ENCODE data around the gene MAN2B2. TPM values are rescaled to one million over a fixed set of nuclear protein-coding genes. Genes with fewer than 3 reads are reported as not detected.

MAN2B2 gene
- total RNA-seq, 4 donors from 2014 or later = 17.5 to 55.9 (median 27.6) TPM

GRCh38 chr4:6613676-6614651 lies 39.0 kb downstream of the MAN2B2 start:
- no peak for DNase-seq
- Histone ChIP-seq H3K36me3 (peaks cover 0 to 26% (median 4%) of the 10 kb centered on the region in 4 donors), H3K4me1 (no peaks in the 10 kb centered on the region), H3K9me3 (no peaks in the 10 kb centered on the region), H3K27ac (no peak overlapping the region), H3K27me3 (no peaks in the 10 kb centered on the region), H3K4me3 (no peak overlapping the region)
- TF ChIP-seq POLR2AphosphoS5 (IDR thresholded peaks at IDR 0.05) = no peak
- no peak for TF ChIP-seq CTCF (IDR thresholded peaks at IDR 0.05)
- no peak for TF ChIP-seq POLR2A (IDR thresholded peaks at IDR 0.05)
- no peak for TF ChIP-seq EP300 (IDR thresholded peaks at IDR 0.05; ENCODE audit: low read depth)
- WGBS, 2 donors (ENCODE audit: low coverage in 1 of 2) = 83 to 88% methylated on average over 5 to 17 of the region's 17 CpGs
- in situ Hi-C loops (cut with MboI; ENCODE audit: low pct_ligation_motif_present in 1 of 4, low pct_unique_long_range_greater_than_20kb in 1 of 4, low sequenced_read_pairs in 3 of 4) (no loop called here), intact Hi-C loops (cut with DNase I; ENCODE audit: low total_unique reads) (no loop called here)

GRCh38 chr4:6614701-6615230 lies 39.8 kb downstream of the MAN2B2 start:
- peaks cover 0 to 26% (median 4%) of the 10 kb centered on the region in 4 donors for H3K36me3 ChIP-seq
- in situ Hi-C loops (cut with MboI; ENCODE audit: low pct_ligation_motif_present in 1 of 4, low pct_unique_long_range_greater_than_20kb in 1 of 4, low sequenced_read_pairs in 3 of 4) = no loop called here
- H3K27ac ChIP-seq = no peak overlapping the region
- no peak for TF ChIP-seq POLR2AphosphoS5 (IDR thresholded peaks at IDR 0.05)
- H3K27me3 ChIP-seq = no peaks in the 10 kb centered on the region
- intact Hi-C loops (cut with DNase I; ENCODE audit: low total_unique reads) = no loop called here
- DNase-seq = no peak
- H3K4me1 ChIP-seq = no peaks in the 10 kb centered on the region
- H3K9me3 ChIP-seq = no peaks in the 10 kb centered on the region
- H3K4me3 ChIP-seq = no peak overlapping the region
- 79 to 86% methylated on average over 5 to 11 of the region's 11 CpGs for WGBS, 2 donors (ENCODE audit: low coverage in 1 of 2)

GRCh38 chr4:6616087-6616995 lies 41.4 kb downstream of the MAN2B2 start:
- Histone ChIP-seq H3K27me3 (no peaks in the 10 kb centered on the region), H3K4me3 (no peak overlapping the region), H3K36me3 (peaks cover 0 to 14% (median 4%) of the 10 kb centered on the region in 4 donors), H3K27ac (no peak overlapping the region), H3K4me1 (no peaks in the 10 kb centered on the region), H3K9me3 (no peaks in the 10 kb centered on the region)
- DNase-seq = no peak
- 98 to 100% methylated on average over 2 to 18 of the region's 18 CpGs for WGBS, 2 donors (ENCODE audit: low coverage in 1 of 2)
- in situ Hi-C loops (cut with MboI; ENCODE audit: low pct_ligation_motif_present in 1 of 4, low pct_unique_long_range_greater_than_20kb in 1 of 4, low sequenced_read_pairs in 3 of 4) = no loop called here
- TF ChIP-seq POLR2A (IDR thresholded peaks at IDR 0.05) (no peak), EP300 (IDR thresholded peaks at IDR 0.05; ENCODE audit: low read depth) (no peak), CTCF (IDR thresholded peaks at IDR 0.05) (no peak), POLR2AphosphoS5 (IDR thresholded peaks at IDR 0.05) (no peak)
- intact Hi-C loops (cut with DNase I; ENCODE audit: low total_unique reads) = no loop called here

- Histone ChIP-seq H3K36me3 (peaks cover 0 to 10% (median 4%) of the 10 kb centered on the region in 4 donors), H3K9me3 (no peaks in the 10 kb centered on the region), H3K4me3 (no peak overlapping the region), H3K4me1 (no peaks in the 10 kb centered on the region), H3K27ac (no peak overlapping the region), H3K27me3 (no peaks in the 10 kb centered on the region)
- WGBS, 2 donors (ENCODE audit: low coverage in 1 of 2) = 96% methylated on average over 10 of the region's 10 CpGs; no CpG with 5 or more reads in 1 of the 2 donors
- TF ChIP-seq EP300 (IDR thresholded peaks at IDR 0.05; ENCODE audit: low read depth) = no peak
- no peak for TF ChIP-seq POLR2A (IDR thresholded peaks at IDR 0.05)
- TF ChIP-seq POLR2AphosphoS5 (IDR thresholded peaks at IDR 0.05) = no peak
- no peak for TF ChIP-seq CTCF (IDR thresholded peaks at IDR 0.05)
- in situ Hi-C loops (cut with MboI; ENCODE audit: low pct_ligation_motif_present in 1 of 4, low pct_unique_long_range_greater_than_20kb in 1 of 4, low sequenced_read_pairs in 3 of 4) (no loop called here), intact Hi-C loops (cut with DNase I; ENCODE audit: low total_unique reads) (no loop called here)
- DNase-seq = no peak
These were observed 42.3 kb downstream of the MAN2B2 start for GRCh38 chr4:6617246-6617645.

Data from transverse colon (tissue), 4 donors.